Large intestine (tissue), 3 donors: ENCODE results near the gene ENAH. TPM values are rescaled to one million over a fixed set of nuclear protein-coding genes. Genes with fewer than 3 reads are reported as not detected.

Experiments
- DNase-seq, 2 donors: peaks; one replicate each; pipeline versions ENCODE4 v3.0.0 to v3.0.0-alpha.2; 2013
- H3K27ac ChIP-seq: one replicate; pipeline ENCODE4 v1.5.1; 2013; ENCODE audit warnings: low read length
- H3K27me3 ChIP-seq: 2 replicates; pipeline ENCODE4 v1.6.1; 2013; ENCODE audit warnings: low read length; ENCODE audit not compliant: control insufficient read depth, insufficient read depth
- H3K36me3 ChIP-seq: 2 replicates; pipeline ENCODE4 v1.6.1; 2013; ENCODE audit warnings: low read length; ENCODE audit not compliant: control insufficient read depth, insufficient read depth
- H3K4me1 ChIP-seq: one replicate; pipeline ENCODE4 v1.6.1; 2013; ENCODE audit warnings: low read length; ENCODE audit not compliant: control insufficient read depth, insufficient read depth
- H3K4me3 ChIP-seq: one replicate; pipeline ENCODE4 v1.5.1; 2013; ENCODE audit warnings: low read length
- H3K9me3 ChIP-seq: one replicate; pipeline ENCODE4 v1.6.1; 2013; ENCODE audit warnings: mild to moderate bottlenecking, low read depth, low read length, moderate library complexity; ENCODE audit not compliant: control insufficient read depth
- WGBS: methylation state at CpG from one replicate; pipeline ENCODE4 v1.1.5; 2013; ENCODE audit warnings: low lambda C conversion rate; ENCODE audit not compliant: insufficient coverage; 5-methylcytosine and 5-hydroxymethylcytosine counted together
- polyA plus RNA-seq: library from polyadenylated mRNA; unstranded; fragments of 120-200 nt; gene quantifications from one replicate; pipeline ENCODE4 v1.2.1, GENCODE V29; 2013

ENAH gene
- polyA plus RNA-seq, 1 donor = 44.4 TPM

GRCh38 chr1:225565847-225566246 is 87.1 kb downstream of the ENAH start:
- Histone ChIP-seq H3K9me3 (no peaks in the 10 kb centered on the region), H3K27ac (no peak overlapping the region), H3K27me3 (no peaks in the 10 kb centered on the region), H3K4me3 (no peak overlapping the region), H3K4me1 (no peaks in the 10 kb centered on the region), H3K36me3 (peaks cover 4% of the 10 kb centered on the region)
- DNase-seq = no peak
- 100% methylated on average over 1 of the region's 7 CpGs for WGBS

DNA sequence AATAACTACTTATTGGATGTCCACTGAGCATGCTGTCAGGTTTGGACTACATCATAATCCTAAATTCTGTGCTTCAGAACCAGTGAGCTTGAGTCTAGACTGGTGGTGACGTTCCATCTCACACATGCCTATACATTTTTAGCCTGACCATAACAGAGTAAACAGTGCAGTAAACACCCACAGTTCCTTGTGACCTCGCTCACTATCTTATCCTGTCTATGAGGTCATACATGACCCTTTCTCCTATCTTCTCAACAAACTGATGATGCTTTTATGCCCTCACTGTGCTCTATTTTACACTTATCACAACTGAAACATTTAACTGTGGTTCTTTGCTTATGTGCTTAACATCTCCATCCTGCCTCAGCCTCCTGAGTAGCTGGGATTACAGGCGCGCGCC is 91.2 kb downstream of the ENAH start:
- no peaks in the 10 kb centered on the region for H3K4me1 ChIP-seq
- WGBS = 89% methylated on average over 1 of the region's 5 CpGs
- peaks cover 4% of the 10 kb centered on the region for H3K36me3 ChIP-seq
- peaks cover 2% of the 10 kb centered on the region for H3K9me3 ChIP-seq
- DNase-seq = no peak
- no peaks in the 10 kb centered on the region for H3K27me3 ChIP-seq
- H3K27ac ChIP-seq = no peak overlapping the region
- no peak overlapping the region for H3K4me3 ChIP-seq

DNA sequence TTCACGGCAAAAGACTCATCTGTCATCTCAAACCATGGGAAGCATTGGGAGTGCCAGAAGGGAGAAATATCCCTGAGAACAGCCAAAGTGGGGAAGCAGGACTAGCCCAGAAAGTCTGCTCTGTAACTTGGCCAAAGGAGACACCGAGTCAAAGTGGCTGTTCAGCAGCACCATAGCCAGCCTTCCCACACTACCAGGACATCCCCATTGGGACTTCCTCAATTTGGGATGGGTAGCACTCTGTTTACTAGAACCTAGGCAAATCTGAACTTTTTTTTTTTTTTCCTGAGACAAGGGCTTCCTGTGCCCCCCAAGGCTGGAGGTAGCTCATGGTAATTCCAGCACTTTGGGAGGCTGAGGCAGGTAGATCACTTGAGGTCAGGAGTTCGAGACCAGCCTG is 93.0 kb downstream of the ENAH start:
- peaks cover 2% of the 10 kb centered on the region for H3K9me3 ChIP-seq
- peaks cover 4% of the 10 kb centered on the region for H3K36me3 ChIP-seq
- DNase-seq = no peak
- no peak overlapping the region for H3K4me3 ChIP-seq
- H3K27ac ChIP-seq = no peak overlapping the region
- no CpG with 5 or more reads among the region's 3 CpGs for WGBS
- H3K4me1 ChIP-seq = no peaks in the 10 kb centered on the region
- no peaks in the 10 kb centered on the region for H3K27me3 ChIP-seq

DNA sequence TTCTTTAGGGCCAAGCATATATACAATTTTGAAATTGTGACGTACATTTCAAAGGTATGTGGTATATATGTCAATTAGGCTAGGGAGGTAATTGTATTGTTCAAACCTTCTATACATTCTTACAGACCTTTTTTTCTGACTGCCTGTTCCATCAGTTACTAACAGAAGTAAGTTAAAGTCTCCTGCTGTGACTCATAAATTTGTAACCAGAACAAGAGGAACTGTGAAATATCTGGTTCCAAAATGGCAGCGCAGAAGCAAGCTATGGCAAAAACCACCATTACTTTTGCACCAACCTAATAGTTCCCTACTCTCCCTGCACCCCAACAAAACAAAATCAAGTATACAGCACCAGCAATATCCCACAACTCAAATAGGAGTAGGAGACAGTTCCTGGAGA is 93.6 kb downstream of the ENAH start:
- H3K9me3 ChIP-seq = peaks cover 2% of the 10 kb centered on the region
- H3K36me3 ChIP-seq = peaks cover 4% of the 10 kb centered on the region
- no peak for DNase-seq
- no peak overlapping the region for H3K27ac ChIP-seq
- H3K4me3 ChIP-seq = no peak overlapping the region
- H3K4me1 ChIP-seq = no peaks in the 10 kb centered on the region
- no peaks in the 10 kb centered on the region for H3K27me3 ChIP-seq
- 100% methylated on average over 1 of the region's 2 CpGs for WGBS

GRCh38 chr1:225556694-225557093 is 96.2 kb downstream of the ENAH start:
- Histone ChIP-seq H3K9me3 (peaks cover 2% of the 10 kb centered on the region), H3K27me3 (no peaks in the 10 kb centered on the region), H3K4me1 (no peaks in the 10 kb centered on the region), H3K4me3 (no peak overlapping the region), H3K27ac (no peak overlapping the region), H3K36me3 (peaks cover 1% of the 10 kb centered on the region)
- 100% methylated on average over 1 of the region's 1 CpG for WGBS
- DNase-seq = no peak

DNA sequence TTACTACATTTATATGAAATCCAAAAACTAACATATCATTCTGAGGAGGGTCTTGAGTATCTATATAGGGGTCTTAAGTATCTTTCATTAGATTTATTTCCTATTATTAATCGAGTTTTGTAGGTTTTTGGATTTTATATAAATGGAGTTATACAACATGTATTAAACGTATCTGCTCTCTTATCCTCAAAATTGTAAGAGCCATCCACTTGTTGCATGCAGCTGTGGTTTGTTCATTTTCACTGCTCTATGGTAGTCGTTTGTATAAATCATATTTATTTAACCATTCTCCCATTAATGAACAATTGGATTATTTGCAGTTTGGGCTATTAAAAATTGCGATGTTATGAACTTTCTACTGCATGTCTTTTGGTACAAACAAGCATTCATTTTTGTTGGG is 97.1 kb downstream of the ENAH start:
- no peak for DNase-seq
- peaks cover 2% of the 10 kb centered on the region for H3K9me3 ChIP-seq
- H3K27me3 ChIP-seq = no peaks in the 10 kb centered on the region
- H3K27ac ChIP-seq = no peak overlapping the region
- no peak overlapping the region for H3K4me3 ChIP-seq
- no CpG with 5 or more reads among the region's 4 CpGs for WGBS
- no peaks in the 10 kb centered on the region for H3K36me3 ChIP-seq
- no peaks in the 10 kb centered on the region for H3K4me1 ChIP-seq

- no peaks in the 10 kb centered on the region for H3K4me1 ChIP-seq
- DNase-seq = peak in 1 of 2 donors; percentile 6
- peaks cover 2% of the 10 kb centered on the region for H3K9me3 ChIP-seq
- no peak overlapping the region for H3K4me3 ChIP-seq
- no peaks in the 10 kb centered on the region for H3K36me3 ChIP-seq
- H3K27ac ChIP-seq = no peak overlapping the region
- H3K27me3 ChIP-seq = no peaks in the 10 kb centered on the region
- 100% methylated on average over 1 of the region's 2 CpGs for WGBS
Observed at GRCh38 chr1:225554216-225554812, 98.6 kb downstream of the ENAH start.

- Histone ChIP-seq H3K4me3 (no peak overlapping the region), H3K27me3 (no peaks in the 10 kb centered on the region), H3K4me1 (no peaks in the 10 kb centered on the region), H3K36me3 (no peaks in the 10 kb centered on the region), H3K9me3 (no peaks in the 10 kb centered on the region), H3K27ac (no peak overlapping the region)
- DNase-seq = no peak
- 100% methylated on average over 1 of the region's 2 CpGs for WGBS
Observed at GRCh38 chr1:225549821-225550220, 103.1 kb downstream of the ENAH start.

- Histone ChIP-seq H3K27ac (no peak overlapping the region), H3K4me3 (no peak overlapping the region), H3K27me3 (no peaks in the 10 kb centered on the region), H3K36me3 (no peaks in the 10 kb centered on the region), H3K4me1 (no peaks in the 10 kb centered on the region), H3K9me3 (no peaks in the 10 kb centered on the region)
- WGBS = 75% methylated on average over 1 of the region's 4 CpGs
- DNase-seq = no peak
Observed at GRCh38 chr1:225548140-225548857, 104.6 kb downstream of the ENAH start.

DNA sequence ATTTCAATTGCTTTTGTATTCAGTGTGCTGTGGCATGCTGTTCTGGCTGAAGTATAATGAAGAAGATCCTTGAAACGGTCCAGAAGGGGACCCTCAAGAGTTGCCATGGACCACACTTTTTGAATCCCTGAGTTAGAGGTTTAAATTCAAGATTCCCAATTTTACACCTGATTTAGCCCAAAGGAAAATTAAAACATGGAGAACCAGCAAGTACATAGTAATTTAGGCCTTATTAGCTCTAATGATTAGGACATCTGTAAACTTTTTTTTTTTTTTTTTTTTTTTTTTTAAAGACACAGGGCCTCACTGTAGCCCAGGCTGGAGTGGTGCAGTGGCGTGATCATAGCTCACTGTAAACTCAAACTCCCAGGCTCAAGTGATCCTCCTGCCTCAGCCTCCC is 107.3 kb downstream of the ENAH start:
- Histone ChIP-seq H3K4me1 (no peaks in the 10 kb centered on the region), H3K9me3 (no peaks in the 10 kb centered on the region), H3K4me3 (no peak overlapping the region), H3K36me3 (no peaks in the 10 kb centered on the region), H3K27me3 (no peaks in the 10 kb centered on the region), H3K27ac (no peak overlapping the region)
- no peak for DNase-seq
- WGBS = 100% methylated on average over 1 of the region's 2 CpGs

DNA sequence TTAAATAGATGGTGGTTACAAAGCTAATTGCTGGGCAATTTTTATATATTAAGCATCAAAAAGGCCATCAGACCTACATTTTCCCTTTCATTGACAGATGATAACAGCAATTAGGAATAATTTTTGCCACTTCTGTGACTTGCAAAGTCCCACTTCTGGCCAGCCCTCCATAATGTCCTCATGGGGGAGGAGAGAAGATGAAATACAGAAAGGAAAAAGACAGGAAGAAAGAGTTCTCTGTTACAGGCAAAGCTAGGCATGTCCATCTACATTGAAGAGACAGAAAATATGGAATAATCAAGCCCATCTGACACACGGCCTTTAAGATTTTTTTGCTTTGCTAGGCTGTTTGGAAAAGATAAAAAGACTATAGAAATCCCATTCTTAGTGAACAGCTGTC is 108.0 kb downstream of the ENAH start:
- WGBS = no CpG with 5 or more reads among the region's 1 CpG
- Histone ChIP-seq H3K4me3 (no peak overlapping the region), H3K4me1 (no peaks in the 10 kb centered on the region), H3K36me3 (no peaks in the 10 kb centered on the region), H3K27me3 (no peaks in the 10 kb centered on the region), H3K9me3 (no peaks in the 10 kb centered on the region), H3K27ac (no peak overlapping the region)
- no peak for DNase-seq
